SU-DHL-6 (cell line): ENCODE results near the gene RSU1.

Experiments
- H2AFZ ChIP-seq: fragments of 200-600 bp; sonication (generic); 2 replicates; pipeline ENCODE4 v1.6.1; 2014; ENCODE audit warnings: low read depth, mild to moderate bottlenecking, moderate library complexity, mixed read lengths, antibody characterized with exemption, low read length; ENCODE audit not compliant: severe bottlenecking
- H3F3A ChIP-seq: fragments of 200-600 bp; shearing (Covaris generic); 2 replicates; pipeline ENCODE4 v1.6.0; 2016; ENCODE audit warnings: antibody characterized with exemption, mild to moderate bottlenecking; ENCODE audit not compliant: insufficient read depth
- H3K27ac ChIP-seq: fragments of 200-600 bp; sonication (generic); 2 replicates; pipeline ENCODE4 v1.5.1; 2016; ENCODE audit warnings: low read depth, mild to moderate bottlenecking, low read length, moderate library complexity, mixed read lengths
- H3K27me3 ChIP-seq: fragments of 200-600 bp; sonication (generic), shearing (Covaris generic); 2 replicates; pipeline ENCODE4 v1.6.0; 2014; ENCODE audit warnings: mild to moderate bottlenecking, low read length
- H3K36me3 ChIP-seq: fragments of 200-600 bp; sonication (generic); 2 replicates; pipeline ENCODE4 v1.6.1; 2014; ENCODE audit warnings: mild to moderate bottlenecking, low read length, mixed read lengths
- H3K4me2 ChIP-seq: fragments of 300-600, 200-600 bp; shearing (Covaris generic), sonication (generic); 2 replicates; pipeline ENCODE4 v1.6.0; 2014; ENCODE audit warnings: low read length, low read depth, mild to moderate bottlenecking; ENCODE audit not compliant: poor library complexity, severe bottlenecking
- H3K4me3 ChIP-seq: fragments of 200-600 bp; sonication (generic); 2 replicates; pipeline ENCODE4 v1.5.1; 2014; ENCODE audit warnings: antibody characterized with exemption, low read length, mild to moderate bottlenecking, mixed read lengths; ENCODE audit not compliant: insufficient read depth, poor library complexity, severe bottlenecking
- H3K79me2 ChIP-seq: fragments of 200-600 bp; sonication (generic); 2 replicates; pipeline ENCODE4 v1.6.1; 2014; ENCODE audit warnings: mild to moderate bottlenecking, low read length, moderate library complexity; ENCODE audit not compliant: insufficient read depth
- H3K9ac ChIP-seq: fragments of 200-600 bp; sonication (generic); 2 replicates; pipeline ENCODE4 v1.7.0; 2014; ENCODE audit warnings: mild to moderate bottlenecking, low read length
- H3K9me2 ChIP-seq: fragments of 200-600 bp; sonication (generic); replicated peaks from 2 replicates; pipeline ENCODE4 v1.6.1; 2014; ENCODE audit warnings: low read length; ENCODE audit not compliant: insufficient read depth
- H3K9me3 ChIP-seq: fragments of 200-600 bp; sonication (generic); 2 replicates; pipeline ENCODE4 v1.6.1; 2014; ENCODE audit warnings: low read length, mixed read lengths; ENCODE audit not compliant: insufficient read depth
- H4K20me1 ChIP-seq: fragments of 200-600 bp; sonication (generic); 2 replicates; pipeline ENCODE4 v1.6.1; 2014; ENCODE audit warnings: low read depth, mild to moderate bottlenecking, antibody characterized with exemption, low read length, moderate library complexity, mixed read lengths
- CTCF ChIP-seq: fragments of 200-600 bp; sonication (generic); IDR thresholded peaks from one replicate; pipeline ENCODE4 v1.5.1; 2017; ENCODE audit warnings: antibody characterized with exemption, mild to moderate bottlenecking, low read length, moderate library complexity; ENCODE audit not compliant: insufficient read depth, poor library complexity, severe bottlenecking
- EZH2phosphoT487 ChIP-seq: fragments of 200-600 bp; sonication (generic), shearing (Covaris generic); conservative IDR thresholded peaks from 2 replicates; pipeline ENCODE4 v1.6.1; 2018; ENCODE audit warnings: mild to moderate bottlenecking, antibody characterized with exemption, low read length, moderate library complexity, mixed read lengths

The RSU1 gene

GRCh38 chr10:16602104-16602775 is 215.0 kb downstream of the RSU1 start:
- no peak for TF ChIP-seq CTCF
- TF ChIP-seq EZH2phosphoT487, result no peak
- no peaks in the 10 kb centered on the region for H4K20me1 ChIP-seq

GRCh38 chr10:16599662-16600061 is 217.6 kb downstream of the RSU1 start:
- H3F3A ChIP-seq, result no peaks in the 10 kb centered on the region

More at GRCh38 chr10:16602104-16602775, 215.0 kb downstream of the RSU1 start:
- Histone ChIP-seq H3K27ac (no peak overlapping the region), H3F3A (no peaks in the 10 kb centered on the region), H3K9me3 (no peaks in the 10 kb centered on the region), H3K9ac (no peak overlapping the region), H3K36me3 (no peaks in the 10 kb centered on the region), H3K4me2 (no peak overlapping the region), H3K4me3 (no peak overlapping the region), H3K9me2 (no peaks in the 10 kb centered on the region), H2AFZ (no peak overlapping the region), H3K27me3 (no peaks in the 10 kb centered on the region), H3K79me2 (no peaks in the 10 kb centered on the region)

GRCh38 chr10:16597656-16598055 is 219.6 kb downstream of the RSU1 start:
- Histone ChIP-seq H3K27me3 (no peaks in the 10 kb centered on the region), H3K9me3 (no peaks in the 10 kb centered on the region), H3K36me3 (no peaks in the 10 kb centered on the region), H4K20me1 (no peaks in the 10 kb centered on the region), H3K4me3 (no peak overlapping the region), H3K4me2 (no peak overlapping the region), H3K27ac (no peak overlapping the region), H2AFZ (no peak overlapping the region), H3K9ac (no peak overlapping the region), H3K79me2 (no peaks in the 10 kb centered on the region), H3K9me2 (no peaks in the 10 kb centered on the region), H3F3A (no peaks in the 10 kb centered on the region)
- no peak for TF ChIP-seq CTCF
- TF ChIP-seq EZH2phosphoT487, result no peak

More at GRCh38 chr10:16599662-16600061, 217.6 kb downstream of the RSU1 start:
- H3K27ac ChIP-seq, result no peak overlapping the region
- no peak overlapping the region for H3K4me2 ChIP-seq
- H3K4me3 ChIP-seq, result no peak overlapping the region
- H4K20me1 ChIP-seq, result no peaks in the 10 kb centered on the region
- H2AFZ ChIP-seq, result no peak overlapping the region
- H3K79me2 ChIP-seq, result no peaks in the 10 kb centered on the region
- no peaks in the 10 kb centered on the region for H3K36me3 ChIP-seq
- no peaks in the 10 kb centered on the region for H3K9me3 ChIP-seq
- TF ChIP-seq CTCF (no peak), EZH2phosphoT487 (no peak)
- no peaks in the 10 kb centered on the region for H3K9me2 ChIP-seq
- no peaks in the 10 kb centered on the region for H3K27me3 ChIP-seq
- H3K9ac ChIP-seq, result no peak overlapping the region
